MV-4-11 (cell line): ENCODE measurements around the gene WDR90.

Source experiments
- DNase-seq: peaks from one replicate; lab custom pipeline; 2025; lab: John Stamatoyannopoulos, UW

WDR90 gene

DNA sequence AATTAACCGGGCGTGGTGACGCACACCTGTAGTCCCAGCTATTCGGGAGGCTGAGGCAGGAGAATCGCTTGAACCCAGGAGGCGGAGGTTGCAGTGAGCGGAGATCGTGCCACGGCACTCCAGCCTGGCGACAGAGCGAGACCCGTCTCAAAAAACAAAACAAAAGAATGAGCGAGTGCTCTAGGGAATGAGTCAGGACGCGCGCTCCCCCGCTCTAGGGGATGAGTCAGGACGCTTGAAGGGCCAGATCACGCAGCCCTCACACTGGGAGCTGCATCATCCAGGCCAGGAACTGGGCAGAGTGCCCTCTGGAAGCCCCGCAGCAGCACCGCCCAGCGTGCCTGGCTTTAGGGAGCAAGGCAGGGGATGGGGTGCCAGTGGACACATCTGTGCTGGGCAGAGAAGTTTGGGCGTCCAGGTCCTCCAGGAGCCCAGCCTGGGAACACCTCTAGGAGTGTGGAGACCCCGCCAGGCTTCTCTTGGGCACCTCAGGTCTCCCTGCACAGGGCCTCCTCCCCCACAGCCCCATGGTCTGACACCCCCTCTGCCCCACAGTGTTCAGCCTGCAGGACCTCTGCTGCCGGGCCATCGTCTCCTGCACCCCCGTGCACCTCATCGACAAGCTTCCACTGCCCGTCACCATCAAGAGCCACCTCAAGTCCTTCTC is 22.2 kb upstream of the WDR90 start:
- DNase-seq: no peak

DNA sequence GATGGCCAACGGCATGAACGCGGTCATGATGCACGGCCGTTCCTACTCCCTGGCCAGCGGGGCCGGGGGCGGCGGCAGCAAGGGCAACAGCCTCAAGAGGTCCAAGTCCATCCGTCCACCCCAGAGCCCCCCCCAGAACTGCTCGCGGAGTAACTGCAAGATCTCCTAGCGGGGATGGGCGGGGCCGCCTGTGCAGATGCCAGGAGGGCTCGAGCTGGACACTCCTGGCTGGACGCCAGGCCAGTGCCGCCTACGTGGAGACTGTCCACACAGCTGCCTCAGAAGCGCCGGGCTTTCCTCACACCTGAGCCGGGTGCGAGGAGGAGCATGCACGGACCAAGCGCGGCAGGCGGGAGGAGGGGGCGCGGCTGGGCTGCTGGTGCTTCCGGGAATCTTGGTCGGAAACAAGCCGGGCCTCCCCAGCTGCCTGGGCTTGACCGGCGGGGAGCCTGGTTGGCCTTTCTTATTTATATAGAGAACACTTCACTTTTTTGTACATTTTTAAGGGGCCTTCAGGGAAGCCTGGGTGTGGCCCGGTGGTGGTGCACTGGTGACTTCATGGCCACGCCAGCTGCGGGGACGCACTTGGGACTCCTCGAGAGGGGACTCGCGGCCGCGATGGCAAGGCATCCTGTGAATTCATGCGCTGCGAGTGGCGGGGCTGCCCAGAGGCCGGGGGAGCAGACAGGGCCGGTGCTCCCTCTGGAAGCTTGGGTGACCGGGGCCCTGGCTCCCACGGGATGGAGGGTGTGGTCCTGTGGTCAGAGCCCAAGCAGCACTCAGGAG is 21.5 kb upstream of the WDR90 start:
- no peak for DNase-seq

DNA sequence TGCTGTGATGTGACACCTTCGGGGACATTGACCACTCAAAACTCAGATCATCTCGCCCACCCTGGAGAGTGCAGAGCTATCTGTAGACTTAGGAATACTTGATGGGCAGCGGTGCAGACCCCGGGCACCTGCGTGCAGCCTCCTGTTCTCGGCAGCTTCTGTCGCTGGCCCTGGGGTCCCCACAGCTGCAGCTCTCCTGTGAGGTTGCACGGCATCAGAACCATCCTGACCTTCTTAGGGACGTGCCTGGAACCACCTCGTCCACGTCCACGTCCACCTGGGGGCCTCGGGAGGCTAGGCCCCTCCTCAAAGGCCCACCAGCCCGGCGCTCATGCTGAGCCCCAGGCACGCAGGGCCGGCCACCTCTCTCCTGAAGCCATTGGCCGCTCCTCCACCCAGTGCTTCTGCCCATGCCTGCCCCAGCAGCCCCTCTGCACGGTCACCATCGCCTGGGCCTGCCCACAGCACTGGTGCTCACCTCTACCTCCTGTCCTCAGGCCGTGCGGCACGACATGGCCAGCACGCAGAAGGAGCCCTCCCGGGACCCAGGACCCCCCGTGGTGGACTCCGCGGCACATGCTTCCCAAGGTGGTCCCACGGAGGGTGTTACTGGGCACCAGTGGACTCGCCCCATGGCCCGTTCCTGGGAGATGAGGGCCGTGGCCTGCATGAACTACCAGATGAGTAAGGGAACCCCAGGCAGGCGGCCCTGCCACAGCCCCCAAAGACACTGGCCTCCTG is 20.7 kb upstream of the WDR90 start:
- DNase-seq: no peak

DNA sequence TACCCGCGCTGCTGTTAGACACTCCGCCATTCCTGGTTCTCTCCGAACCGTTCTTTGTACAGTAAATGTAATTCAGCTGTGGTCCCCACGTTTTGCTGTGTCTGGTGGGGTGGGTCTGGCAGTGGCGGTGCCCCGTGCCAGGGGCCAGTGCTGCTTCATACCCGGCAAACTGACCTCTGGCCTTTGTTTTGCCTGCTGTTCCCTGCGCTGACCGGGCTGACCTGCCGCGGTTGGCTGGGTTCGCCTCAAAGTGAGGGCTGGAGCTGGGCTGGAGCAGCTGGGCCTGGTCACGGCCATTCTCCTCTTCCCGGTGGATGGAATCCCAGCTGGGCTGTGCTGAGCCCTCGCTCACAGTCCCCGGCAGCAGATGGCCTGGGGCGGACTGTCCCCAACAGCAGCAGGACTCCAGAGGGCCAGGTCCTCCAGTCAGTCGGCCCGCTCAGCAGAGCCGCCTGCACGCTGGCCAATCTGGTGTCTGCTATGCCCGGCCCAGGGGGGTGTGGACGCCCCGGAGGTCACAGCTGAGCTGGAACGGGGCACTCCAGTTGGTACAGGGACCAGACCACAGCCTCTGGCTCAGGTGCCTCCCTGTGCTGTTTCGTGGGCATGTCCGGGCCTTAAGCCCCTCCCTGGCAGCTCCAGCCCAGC is 19.9 kb upstream of the WDR90 start:
- DNase-seq: no peak

DNA sequence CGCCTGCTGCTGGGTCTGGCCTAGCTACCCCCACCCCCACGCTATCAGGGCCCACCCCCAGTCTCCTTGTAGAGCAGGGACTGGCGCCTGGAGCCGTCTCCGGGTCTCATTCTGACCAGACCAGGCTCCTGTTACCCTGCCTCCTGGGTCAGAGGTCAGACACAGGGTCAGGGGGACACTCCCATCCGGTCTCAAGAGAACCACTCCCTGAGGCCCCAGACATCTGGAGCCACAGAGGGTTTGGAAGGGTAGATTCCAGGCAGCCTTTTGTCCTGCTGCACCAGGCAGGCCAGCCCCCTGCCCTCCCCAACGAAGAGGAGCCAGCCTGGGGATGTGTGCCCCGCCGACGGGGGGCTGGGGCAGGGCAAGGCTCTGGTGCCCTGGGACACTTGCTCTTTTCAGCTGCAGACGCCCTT is 19.3 kb upstream of the WDR90 start:
- no peak for DNase-seq

DNA sequence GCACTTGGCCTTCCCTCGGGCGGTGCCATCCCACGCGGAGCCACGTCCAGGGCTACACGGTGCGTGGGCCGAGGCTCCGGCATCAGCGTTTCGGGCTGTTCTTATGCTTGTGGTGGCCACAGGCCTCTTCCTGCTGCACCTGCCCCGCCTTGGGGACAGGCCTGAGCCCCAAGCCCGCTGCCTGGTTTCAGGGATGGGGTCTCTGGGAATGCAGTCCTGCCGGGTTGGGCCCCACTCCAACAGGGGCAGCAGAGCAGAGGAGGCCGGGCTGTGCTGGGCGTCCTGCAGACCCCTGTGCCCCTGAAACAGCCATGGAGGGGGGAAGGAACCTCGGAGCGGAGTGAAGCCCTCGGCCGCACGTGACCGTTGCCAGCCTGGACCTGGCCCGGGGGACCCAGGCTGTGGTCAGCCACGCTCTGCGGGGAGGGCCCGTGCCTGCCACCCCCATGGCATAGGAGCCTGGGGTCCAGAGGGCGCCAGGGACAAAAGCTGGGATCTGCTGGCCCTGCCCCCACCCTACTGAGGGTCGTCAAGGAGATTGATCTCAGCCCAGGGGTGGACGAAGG is 18.8 kb upstream of the WDR90 start:
- no peak for DNase-seq

DNA sequence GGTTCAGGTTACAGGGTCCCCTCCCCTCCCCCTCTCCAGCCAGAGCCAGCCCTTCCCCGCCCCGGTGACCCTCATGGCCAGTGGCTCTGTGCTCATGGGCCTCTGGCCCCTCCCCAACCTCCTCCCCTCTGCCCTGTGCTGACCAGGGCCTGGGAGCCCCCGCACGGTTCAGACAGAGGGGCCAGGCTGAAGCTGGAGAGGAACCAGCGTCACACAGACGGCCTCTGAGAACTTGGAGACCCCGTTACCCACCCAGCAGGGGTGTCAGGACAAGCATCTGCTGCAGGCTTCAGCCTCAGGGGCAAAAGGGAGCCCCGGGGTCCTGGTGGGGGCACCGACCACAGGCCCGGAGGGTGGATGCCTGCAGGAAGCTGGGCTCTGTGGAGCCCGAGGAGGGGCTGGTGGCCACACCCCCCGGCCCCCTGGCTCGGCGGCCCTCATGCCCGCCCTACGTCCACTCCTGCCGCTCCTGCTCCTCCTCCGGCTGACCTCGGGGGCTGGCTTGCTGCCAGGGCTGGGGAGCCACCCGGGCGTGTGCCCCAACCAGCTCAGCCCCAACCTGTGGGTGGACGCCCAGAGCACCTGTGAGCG is 18.3 kb upstream of the WDR90 start, which contains the start of gene WFIKKN1:
Gene WFIKKN1, plus strand, starts transcription at position 171 of the 591 bp plus-strand sequence. Its CDS starts 269 bp downstream, at position 440.
- DNase-seq: no peak

DNA sequence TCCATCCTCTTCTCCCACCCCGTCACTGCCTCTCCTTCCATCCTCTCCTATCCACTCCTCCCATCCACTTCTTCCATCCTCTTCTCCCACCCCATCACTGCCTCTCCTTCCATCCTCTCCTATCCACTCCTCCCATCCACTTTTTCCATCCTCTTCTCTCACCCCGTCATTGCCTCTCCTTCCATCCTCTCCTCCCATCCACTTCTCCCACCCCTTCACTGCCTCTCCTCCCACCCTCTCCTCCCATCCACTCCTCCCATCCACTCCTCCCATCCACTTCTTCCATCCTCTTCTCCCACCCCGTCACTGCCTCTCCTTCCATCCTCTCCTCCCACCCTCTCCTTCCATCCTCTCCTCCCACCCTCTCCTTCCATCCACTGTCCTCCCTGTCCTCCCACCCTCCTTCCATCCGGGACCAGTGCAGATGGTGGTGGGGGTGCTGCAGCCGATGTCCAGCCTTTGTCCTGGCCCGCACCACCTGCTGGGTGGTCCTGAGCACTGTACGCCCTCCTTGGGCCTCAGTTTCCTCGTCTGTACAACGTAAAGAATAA is 17.3 kb upstream of the WDR90 start:
- DNase-seq: no peak

DNA sequence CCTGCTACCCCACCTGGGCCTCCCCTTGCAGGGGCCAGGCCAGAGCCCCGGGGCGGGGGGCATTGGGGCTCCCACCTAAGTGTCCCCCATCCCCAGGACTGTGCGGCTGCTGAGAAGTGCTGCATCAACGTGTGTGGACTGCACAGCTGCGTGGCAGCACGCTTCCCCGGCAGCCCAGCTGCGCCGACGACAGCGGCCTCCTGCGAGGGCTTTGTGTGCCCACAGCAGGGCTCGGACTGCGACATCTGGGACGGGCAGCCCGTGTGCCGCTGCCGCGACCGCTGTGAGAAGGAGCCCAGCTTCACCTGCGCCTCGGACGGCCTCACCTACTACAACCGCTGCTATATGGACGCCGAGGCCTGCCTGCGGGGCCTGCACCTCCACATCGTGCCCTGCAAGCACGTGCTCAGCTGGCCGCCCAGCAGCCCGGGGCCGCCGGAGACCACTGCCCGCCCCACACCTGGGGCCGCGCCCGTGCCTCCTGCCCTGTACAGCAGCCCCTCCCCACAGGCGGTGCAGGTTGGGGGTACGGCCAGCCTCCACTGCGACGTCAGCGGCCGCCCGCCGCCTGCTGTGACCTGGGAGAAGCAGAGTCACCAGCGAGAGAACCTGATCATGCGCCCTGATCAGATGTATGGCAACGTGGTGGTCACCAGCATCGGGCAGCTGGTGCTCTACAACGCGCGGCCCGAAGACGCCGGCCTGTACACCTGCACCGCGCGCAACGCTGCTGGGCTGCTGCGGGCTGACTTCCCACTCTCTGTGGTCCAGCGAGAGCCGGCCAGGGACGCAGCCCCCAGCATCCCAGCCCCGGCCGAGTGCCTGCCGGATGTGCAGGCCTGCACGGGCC is 16.5 kb upstream of the WDR90 start:
- no peak for DNase-seq

DNA sequence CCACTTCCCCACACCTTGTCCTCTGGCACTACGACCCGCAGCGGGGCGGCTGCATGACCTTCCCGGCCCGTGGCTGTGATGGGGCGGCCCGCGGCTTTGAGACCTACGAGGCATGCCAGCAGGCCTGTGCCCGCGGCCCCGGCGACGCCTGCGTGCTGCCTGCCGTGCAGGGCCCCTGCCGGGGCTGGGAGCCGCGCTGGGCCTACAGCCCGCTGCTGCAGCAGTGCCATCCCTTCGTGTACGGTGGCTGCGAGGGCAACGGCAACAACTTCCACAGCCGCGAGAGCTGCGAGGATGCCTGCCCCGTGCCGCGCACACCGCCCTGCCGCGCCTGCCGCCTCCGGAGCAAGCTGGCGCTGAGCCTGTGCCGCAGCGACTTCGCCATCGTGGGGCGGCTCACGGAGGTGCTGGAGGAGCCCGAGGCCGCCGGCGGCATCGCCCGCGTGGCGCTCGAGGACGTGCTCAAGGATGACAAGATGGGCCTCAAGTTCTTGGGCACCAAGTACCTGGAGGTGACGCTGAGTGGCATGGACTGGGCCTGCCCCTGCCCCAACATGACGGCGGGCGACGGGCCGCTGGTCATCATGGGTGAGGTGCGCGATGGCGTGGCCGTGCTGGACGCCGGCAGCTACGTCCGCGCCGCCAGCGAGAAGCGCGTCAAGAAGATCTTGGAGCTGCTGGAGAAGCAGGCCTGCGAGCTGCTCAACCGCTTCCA is 15.7 kb upstream of the WDR90 start:
- no peak for DNase-seq

DNA sequence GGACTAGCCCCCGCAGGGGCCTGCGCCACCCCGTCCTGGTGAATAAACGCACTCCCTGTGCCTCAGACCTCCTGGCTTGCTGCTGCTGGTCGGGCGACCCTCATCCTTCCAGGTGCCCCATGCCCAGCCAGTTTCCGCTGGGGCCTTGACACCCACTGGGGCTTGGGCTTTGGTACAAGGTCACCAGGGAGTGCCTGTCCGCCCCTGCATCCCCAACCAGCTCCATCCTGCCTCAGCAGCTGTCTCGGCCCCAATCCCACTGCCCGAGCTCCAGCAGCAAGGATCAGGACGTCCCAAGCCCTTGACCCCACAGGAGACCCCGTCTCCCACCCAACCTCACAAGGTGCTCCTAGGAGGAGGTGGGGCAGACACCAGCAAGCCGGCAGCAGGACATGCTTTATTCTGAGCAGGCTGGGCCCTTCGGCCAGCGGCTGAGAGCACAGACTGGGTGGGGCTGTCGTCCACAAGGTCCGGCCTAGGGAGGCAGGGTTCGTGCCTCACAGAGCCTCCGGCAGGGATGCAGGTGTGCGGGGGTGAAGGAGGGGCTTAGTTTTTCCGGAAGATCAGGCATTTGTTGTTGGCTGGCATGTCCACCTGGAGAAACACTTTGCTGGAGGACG is 15.0 kb upstream of the WDR90 start:
- no peak for DNase-seq

DNA sequence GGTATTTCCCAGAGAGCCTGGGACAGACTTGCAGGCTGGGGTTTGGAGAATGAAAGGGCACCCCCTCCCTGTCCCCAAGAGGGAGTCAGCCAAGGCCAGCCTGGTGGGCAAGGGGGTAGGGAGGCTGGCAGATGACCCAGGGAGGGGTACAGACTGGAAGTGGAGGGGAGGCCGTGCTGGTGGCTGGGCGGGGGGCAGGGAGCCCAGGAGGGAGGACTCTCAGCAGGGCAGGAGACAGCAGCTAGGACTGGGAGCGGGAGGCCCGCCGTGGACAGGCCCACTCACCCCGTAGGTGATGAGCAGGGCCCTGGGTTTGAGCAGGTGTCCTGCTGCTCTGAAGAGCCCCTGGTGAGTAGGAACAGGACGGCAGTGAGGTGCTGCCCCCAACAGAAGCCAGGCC is 14.2 kb upstream of the WDR90 start:
- DNase-seq: no peak

DNA sequence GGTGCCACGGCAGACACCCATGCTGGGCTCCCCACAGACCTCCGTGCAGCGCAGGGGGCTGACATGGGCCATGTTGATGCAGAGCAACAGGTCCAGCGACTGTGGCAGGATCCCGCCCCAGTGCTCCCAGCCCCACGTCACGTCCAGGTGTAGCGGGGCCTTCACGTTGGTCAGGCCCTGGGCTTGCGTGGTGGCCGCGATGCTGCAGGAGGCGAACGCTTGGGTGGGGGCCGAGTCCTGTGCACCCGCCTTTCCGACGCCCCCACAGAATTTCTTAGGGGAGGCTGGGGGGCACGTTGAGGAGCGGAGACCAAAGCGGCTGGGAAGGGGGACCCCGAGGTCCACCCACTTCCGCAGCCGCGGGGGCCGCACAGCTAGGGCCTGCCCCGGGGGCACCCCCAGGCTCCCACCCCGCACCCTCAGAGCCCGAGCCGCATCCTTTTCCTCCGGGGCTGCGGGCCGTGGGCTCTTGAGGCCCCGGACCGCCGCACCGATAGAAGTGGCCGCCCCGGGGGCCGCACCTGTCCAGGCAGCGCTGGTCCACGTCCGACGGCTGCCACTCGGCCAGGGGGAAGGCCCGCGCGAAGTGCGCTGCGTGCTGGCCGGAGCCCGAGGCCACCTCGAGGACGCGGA is 13.5 kb upstream of the WDR90 start:
- DNase-seq: no peak

DNA sequence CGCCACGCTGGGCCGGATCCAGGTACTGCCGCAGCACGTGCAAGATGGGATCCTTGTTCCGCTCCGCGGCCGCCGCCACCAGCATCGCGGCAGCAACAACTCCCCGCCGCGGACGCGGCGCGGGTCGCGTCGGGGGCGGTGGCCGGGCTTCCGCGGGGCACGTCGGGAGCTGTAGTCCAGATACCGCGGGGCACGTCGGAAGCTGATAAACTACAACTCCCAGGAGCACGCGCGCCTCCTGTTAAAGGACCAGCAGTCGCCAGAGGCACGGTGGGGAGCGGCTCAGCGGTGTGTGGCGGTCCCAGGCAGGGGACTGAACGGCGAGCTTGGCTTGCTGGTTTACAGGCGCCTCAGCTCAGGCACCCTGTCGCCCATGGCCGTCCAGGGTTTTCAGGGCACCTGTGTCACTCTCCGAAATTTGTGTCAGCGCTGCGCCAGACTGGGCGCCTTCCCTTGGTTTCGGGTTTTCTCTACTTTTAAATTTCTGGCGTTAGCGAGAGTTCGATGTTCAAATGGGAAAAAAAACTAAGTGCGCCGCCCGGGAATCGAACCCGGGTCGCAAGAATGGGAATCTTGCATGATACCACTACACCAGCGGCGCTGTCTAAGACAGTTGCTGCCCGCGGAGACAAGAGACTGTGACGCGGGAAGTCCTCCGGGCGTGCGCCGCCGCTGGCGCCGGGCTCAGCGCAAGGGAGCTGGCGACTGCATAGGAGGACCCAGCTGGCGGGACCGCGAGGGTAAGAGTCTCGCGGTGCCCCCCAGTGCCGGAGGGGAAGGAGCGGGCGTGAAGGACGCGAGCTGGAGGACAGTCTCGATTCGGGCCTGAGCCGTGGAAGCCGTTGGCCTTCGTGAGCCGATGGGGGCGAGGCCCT is 12.7 kb upstream of the WDR90 start, which contains the start of gene METTL26:
Gene METTL26, minus strand, starts transcription at position 100 of the 875 bp plus-strand sequence. Its CDS starts 15 bp downstream, at position 85.
- DNase-seq: peak; percentile 93

DNA sequence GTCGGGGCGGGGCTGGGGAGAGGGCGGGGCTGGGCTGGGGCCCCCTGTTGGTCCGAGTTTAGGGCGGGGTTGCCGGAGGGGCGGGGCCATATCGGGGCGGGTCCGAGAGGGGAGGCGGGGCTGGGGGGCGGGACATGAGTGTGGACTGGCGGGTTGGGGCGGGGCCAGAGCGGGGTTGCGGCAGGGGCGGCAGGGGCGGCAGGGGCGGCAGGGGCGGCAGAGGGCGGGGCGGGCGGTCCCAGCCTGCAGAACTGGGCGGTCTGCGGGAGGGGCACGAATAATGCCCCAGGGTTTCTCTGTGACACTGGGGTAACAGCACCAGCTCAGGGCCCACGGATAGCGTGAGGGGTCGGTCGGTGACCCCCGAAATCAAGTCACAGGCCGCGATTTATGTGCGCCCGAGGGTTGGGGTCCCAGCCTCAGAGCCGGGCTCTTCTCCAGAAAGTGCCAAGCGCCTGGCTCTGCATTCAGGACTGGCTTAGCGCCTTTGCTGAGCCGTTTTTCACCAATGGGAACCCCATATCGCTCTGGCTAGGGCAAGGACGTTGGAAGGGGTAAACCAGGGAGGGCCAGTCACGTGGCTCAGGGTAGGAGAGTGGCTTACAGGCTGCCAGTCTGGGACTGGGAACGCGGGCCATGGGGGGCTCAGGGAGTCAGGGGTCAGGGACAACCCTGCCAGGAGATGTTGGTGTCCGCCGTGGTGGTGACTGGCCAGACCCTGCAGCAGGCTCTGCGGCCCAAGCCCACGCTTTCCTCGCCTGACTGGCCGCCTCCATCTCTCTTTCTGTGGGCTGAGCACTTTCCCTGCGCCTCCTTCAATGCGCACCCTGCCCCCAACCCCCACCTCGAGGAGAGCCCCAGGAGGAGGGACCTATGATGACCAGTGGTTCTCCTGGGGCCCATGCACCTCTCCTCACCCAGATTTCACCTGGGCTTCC is 11.8 kb upstream of the WDR90 start:
- peak; percentile 46 for DNase-seq

DNA sequence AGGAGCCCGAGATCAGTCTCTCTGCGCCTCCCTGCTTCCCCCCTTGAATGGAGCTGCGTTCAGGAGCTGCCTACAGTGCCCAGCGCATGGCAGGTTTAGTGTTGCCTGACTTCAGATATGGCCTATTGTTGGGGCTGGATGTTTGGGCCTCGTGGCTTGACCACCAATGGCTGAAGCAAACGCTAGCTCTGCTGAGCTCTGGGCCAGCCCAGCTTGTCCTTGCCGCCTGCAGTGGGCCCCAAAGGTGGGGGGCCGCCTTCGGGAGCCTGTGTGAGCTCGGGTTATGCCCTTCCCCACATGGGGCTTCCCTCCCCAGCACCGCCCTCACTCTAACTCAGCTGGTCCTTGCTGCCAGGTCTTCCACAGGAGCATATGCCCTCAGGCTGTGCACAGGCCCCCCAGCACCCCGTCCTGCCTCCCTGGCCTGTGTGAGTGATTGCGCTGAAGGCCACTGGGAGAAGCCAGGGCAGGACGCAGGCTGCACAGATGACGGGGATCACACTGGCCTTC is 11.1 kb upstream of the WDR90 start:
- no peak for DNase-seq
